ENCODE measurements around the gene TMEM54. TPM values are rescaled to one million over a fixed set of nuclear protein-coding genes. Genes with fewer than 3 reads are reported as not detected.

TMEM54 gene
- total and polyA plus RNA-seq, 4 donors, result 0.92 to 10.9 (median 2.6) TPM

- TF ChIP-seq CTCF (IDR thresholded peaks at IDR 0.05; ENCODE audit: low read depth, low read length, missing input control) (no peak), TAF1 (conservative IDR thresholded peaks at IDR 0.05) (no peak), FOXA1 (IDR thresholded peaks at IDR 0.05) (no peak), FOXA2 (IDR thresholded peaks at IDR 0.05) (no peak), ATF3 (IDR thresholded peaks at IDR 0.05) (no peak), GABPA (IDR thresholded peaks at IDR 0.05 in 1 of 2, conservative IDR thresholded peaks at IDR 0.05 in 1 of 2) (no peak), MAX (IDR thresholded peaks at IDR 0.05) (no peak), EGR1 (IDR thresholded peaks at IDR 0.05; ENCODE audit: low read depth in 2 of 2) (no peak)
Measured at GRCh38 chr1:32888134-32888533, 13.1 kb downstream of the TMEM54 start (continued).

GRCh38 chr1:32887623-32888022 is 13.6 kb downstream of the TMEM54 start:
- TF ChIP-seq SP1 (IDR thresholded peaks at IDR 0.05) (no peak), RAD21 (IDR thresholded peaks at IDR 0.05) (no peak)
- no peaks in the 10 kb centered on the region for H3K9me3 ChIP-seq (ENCODE audit: control insufficient read depth in 4 of 4, low read length in 3 of 4)
- H3K9ac ChIP-seq (ENCODE audit: low read depth in 1 of 2, low read length in 2 of 2), result no peak overlapping the region
- no peak overlapping the region for H3K4me3 ChIP-seq (ENCODE audit: low read depth in 1 of 3, low read length in 3 of 3)
- H3K27ac ChIP-seq (ENCODE audit: low read depth in 1 of 2, low read length in 2 of 2), result no peak overlapping the region
- DNase-seq (ENCODE audit: low spot score), result no peak
- 72% methylated on average over 12 of the region's 12 CpGs for WGBS
- no peaks in the 10 kb centered on the region for H3K36me3 ChIP-seq (ENCODE audit: control insufficient read depth in 4 of 4, insufficient read depth in 3 of 4, low read depth in 1 of 4, low read length in 3 of 4)
- H3K4me1 ChIP-seq (ENCODE audit: control insufficient read depth in 4 of 4, insufficient read depth in 4 of 4, low read length in 3 of 4), result peaks cover 0 to 5% (median under 1%) of the 10 kb centered on the region in 4 donors
- H3K27me3 ChIP-seq (ENCODE audit: control insufficient read depth in 4 of 4, insufficient read depth in 4 of 4, low read length in 3 of 4), result peaks cover 0 to 10% (median 3%) of the 10 kb centered on the region in 4 donors

- peak; percentile 7 for TF ChIP-seq REST (IDR thresholded peaks at IDR 0.05)
- no peak for TF ChIP-seq HNF4G (IDR thresholded peaks at IDR 0.05)
- peaks cover 0 to 10% (median 3%) of the 10 kb centered on the region in 4 donors for H3K27me3 ChIP-seq (ENCODE audit: control insufficient read depth in 4 of 4, insufficient read depth in 4 of 4, low read length in 3 of 4)
- no peak for DNase-seq (ENCODE audit: low spot score)
- no peak overlapping the region for H3K27ac ChIP-seq (ENCODE audit: low read depth in 1 of 2, low read length in 2 of 2)
- no peaks in the 10 kb centered on the region for H3K36me3 ChIP-seq (ENCODE audit: control insufficient read depth in 4 of 4, insufficient read depth in 3 of 4, low read depth in 1 of 4, low read length in 3 of 4)
- no peak overlapping the region for H3K9ac ChIP-seq (ENCODE audit: low read depth in 1 of 2, low read length in 2 of 2)
- peak overlapping the region in 1 of 3 donors; percentile 15 for H3K4me3 ChIP-seq (ENCODE audit: low read depth in 1 of 3, low read length in 3 of 3)
- WGBS, result 43% methylated on average over 19 of the region's 19 CpGs
- H3K4me1 ChIP-seq (ENCODE audit: control insufficient read depth in 4 of 4, insufficient read depth in 4 of 4, low read length in 3 of 4), result peaks cover 0 to 5% (median under 1%) of the 10 kb centered on the region in 4 donors
- H3K9me3 ChIP-seq (ENCODE audit: control insufficient read depth in 4 of 4, low read length in 3 of 4), result no peaks in the 10 kb centered on the region
Measured at GRCh38 chr1:32886828-32887414, 14.3 kb downstream of the TMEM54 start.
